Measurements from ENCODE around the gene BUB3.

Gene BUB3

GRCh38 chr10:123212063-123212462, 57.9 kb downstream of the BUB3 start:
- TF ChIP-seq FOXP2 (optimal IDR thresholded peaks at IDR 0.05; ENCODE audit: borderline replicate concordance, extremely low read depth, extremely low read length, insufficient read depth) = no peak
- TF ChIP-seq, protein P1, sequence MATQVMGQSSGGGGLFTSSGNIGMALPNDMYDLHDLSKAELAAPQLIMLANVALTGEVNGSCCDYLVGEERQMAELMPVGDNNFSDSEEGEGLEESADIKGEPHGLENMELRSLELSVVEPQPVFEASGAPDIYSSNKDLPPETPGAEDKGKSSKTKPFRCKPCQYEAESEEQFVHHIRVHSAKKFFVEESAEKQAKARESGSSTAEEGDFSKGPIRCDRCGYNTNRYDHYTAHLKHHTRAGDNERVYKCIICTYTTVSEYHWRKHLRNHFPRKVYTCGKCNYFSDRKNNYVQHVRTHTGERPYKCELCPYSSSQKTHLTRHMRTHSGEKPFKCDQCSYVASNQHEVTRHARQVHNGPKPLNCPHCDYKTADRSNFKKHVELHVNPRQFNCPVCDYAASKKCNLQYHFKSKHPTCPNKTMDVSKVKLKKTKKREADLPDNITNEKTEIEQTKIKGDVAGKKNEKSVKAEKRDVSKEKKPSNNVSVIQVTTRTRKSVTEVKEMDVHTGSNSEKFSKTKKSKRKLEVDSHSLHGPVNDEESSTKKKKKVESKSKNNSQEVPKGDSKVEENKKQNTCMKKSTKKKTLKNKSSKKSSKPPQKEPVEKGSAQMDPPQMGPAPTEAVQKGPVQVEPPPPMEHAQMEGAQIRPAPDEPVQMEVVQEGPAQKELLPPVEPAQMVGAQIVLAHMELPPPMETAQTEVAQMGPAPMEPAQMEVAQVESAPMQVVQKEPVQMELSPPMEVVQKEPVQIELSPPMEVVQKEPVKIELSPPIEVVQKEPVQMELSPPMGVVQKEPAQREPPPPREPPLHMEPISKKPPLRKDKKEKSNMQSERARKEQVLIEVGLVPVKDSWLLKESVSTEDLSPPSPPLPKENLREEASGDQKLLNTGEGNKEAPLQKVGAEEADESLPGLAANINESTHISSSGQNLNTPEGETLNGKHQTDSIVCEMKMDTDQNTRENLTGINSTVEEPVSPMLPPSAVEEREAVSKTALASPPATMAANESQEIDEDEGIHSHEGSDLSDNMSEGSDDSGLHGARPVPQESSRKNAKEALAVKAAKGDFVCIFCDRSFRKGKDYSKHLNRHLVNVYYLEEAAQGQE (IDR thresholded peaks at IDR 0.05; ENCODE audit: insufficient read depth in 1 of 2, low read depth in 2 of 2, low read length in 2 of 2) = no peak
- no peak for TF ChIP-seq POLR2AphosphoS5 (IDR thresholded peaks at IDR 0.05; ENCODE audit: low read depth, low read length)
- no peak for TF ChIP-seq SIN3A (IDR thresholded peaks at IDR 0.05; ENCODE audit: borderline replicate concordance, insufficient read depth, low read length)
- TF ChIP-seq TAF1 (IDR thresholded peaks at IDR 0.05; ENCODE audit: borderline replicate concordance, insufficient read depth, low read length) = no peak

GRCh38 chr10:123212640-123213039, 58.4 kb downstream of the BUB3 start:
- TF ChIP-seq SIN3A (IDR thresholded peaks at IDR 0.05; ENCODE audit: borderline replicate concordance, insufficient read depth, low read length) (no peak), POLR2AphosphoS5 (IDR thresholded peaks at IDR 0.05; ENCODE audit: low read depth, low read length) (no peak)

DNA sequence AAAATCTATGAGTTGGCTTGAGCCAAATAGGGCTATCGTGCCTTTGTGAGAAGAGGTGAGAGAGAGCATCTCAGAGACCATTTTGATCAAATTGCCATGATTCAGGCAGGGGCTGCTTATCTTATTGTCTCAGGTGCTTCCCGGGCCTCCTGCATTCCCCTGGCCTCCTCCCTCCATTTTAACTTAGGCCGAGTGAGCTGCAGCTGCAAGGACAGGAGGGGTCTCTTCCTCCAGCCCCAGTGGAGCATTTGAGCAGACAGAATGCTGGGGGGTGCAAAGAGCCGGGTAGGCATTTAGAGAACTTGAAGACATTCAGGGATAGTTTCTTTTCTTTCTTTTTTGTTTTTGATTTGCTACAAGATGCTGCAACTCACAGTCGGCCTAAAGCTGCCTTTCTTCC, 59.0 kb downstream of the BUB3 start:
- TF ChIP-seq TAF1 (IDR thresholded peaks at IDR 0.05; ENCODE audit: borderline replicate concordance, insufficient read depth, low read length) (no peak), FOXP2 (optimal IDR thresholded peaks at IDR 0.05; ENCODE audit: borderline replicate concordance, extremely low read depth, extremely low read length, insufficient read depth) (no peak), SIN3A (IDR thresholded peaks at IDR 0.05; ENCODE audit: borderline replicate concordance, insufficient read depth, low read length) (no peak), POLR2AphosphoS5 (IDR thresholded peaks at IDR 0.05; ENCODE audit: low read depth, low read length) (no peak)
- TF ChIP-seq, protein P1 (IDR thresholded peaks at IDR 0.05; ENCODE audit: insufficient read depth in 1 of 2, low read depth in 2 of 2, low read length in 2 of 2) = no peak
